Fibroblast of mammary gland (primary cell): ENCODE measurements around the gene NLRX1.
A peak's percentile ranks its signal among the peaks of the same experiment; 100 is the strongest.

Source experiments
- DNase-seq: peaks from one replicate; pipeline ENCODE4 v3.0.0-alpha.2; 2010; ENCODE audit warnings: low read depth
- H3K4me3 ChIP-seq: 2 replicates; pipeline ENCODE4 v1.5.1; 2011; ENCODE audit warnings: low read depth, mild to moderate bottlenecking, low read length, moderate library complexity; ENCODE audit not compliant: control insufficient read depth
- TF ChIP-seq, protein P1 (sequence below): conservative IDR thresholded peaks from 2 replicates; pipeline ENCODE4 v1.5.1; 2011; ENCODE audit warnings: low read depth, low read length, inconsistent platforms; ENCODE audit not compliant: control insufficient read depth, insufficient read depth

NLRX1 gene

DNA sequence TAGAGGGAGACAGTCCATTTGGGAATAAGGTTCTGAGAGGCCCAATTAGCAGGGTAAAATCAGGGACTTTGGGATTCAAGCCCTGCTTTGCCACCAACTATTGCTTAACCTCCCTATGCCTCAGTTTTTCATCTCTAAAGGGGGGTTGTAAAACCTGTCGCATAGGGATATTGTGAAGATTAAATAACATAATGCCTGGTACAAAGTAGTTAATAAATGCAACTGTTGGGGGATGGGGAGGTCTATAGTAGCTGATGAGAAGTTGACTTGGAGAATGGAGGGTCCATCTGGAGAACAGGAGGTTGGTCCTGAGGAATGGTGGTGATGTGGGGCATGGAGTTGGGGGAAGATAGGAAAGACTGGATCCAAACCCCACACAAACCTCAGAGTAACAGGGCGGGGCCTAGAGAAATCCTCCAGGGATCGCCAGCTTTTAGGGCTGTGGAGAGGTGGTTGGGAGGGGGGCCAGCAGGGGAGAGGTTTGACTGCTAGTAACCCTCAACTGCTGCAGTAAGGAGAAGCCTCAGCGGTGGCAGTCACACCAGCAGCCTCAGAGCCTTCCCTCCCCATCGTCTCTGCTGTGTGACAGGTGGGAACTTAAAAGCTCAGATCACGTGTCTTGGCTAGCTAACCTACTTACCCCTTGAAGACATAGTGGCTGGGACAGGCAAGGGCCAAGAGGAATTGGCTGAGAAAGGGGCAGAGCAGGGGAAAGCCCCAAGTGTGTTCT lies 20.8 kb upstream of the NLRX1 start:
- no peak overlapping the region for H3K4me3 ChIP-seq
- TF ChIP-seq, protein P1, sequence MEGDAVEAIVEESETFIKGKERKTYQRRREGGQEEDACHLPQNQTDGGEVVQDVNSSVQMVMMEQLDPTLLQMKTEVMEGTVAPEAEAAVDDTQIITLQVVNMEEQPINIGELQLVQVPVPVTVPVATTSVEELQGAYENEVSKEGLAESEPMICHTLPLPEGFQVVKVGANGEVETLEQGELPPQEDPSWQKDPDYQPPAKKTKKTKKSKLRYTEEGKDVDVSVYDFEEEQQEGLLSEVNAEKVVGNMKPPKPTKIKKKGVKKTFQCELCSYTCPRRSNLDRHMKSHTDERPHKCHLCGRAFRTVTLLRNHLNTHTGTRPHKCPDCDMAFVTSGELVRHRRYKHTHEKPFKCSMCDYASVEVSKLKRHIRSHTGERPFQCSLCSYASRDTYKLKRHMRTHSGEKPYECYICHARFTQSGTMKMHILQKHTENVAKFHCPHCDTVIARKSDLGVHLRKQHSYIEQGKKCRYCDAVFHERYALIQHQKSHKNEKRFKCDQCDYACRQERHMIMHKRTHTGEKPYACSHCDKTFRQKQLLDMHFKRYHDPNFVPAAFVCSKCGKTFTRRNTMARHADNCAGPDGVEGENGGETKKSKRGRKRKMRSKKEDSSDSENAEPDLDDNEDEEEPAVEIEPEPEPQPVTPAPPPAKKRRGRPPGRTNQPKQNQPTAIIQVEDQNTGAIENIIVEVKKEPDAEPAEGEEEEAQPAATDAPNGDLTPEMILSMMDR: no peak
- DNase-seq: no peak

DNA sequence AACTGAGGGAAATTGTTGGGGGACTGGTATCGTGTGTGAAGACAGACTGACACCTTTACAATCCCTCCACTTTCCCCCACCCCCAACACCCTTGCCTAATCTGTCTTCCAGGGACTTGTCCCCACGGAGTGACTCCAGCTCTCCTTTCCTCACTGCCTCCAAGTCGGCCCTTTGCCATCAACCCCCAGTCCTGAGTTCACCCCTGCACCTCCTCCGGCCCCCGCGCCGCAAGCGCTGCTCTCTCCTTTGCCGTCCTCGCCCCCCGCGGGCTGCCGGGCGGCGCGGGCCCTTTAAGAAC lies 19.9 kb upstream of the NLRX1 start:
- H3K4me3 ChIP-seq: peak overlapping the region; percentile 46
- TF ChIP-seq, protein P1: no peak
- no peak for DNase-seq

DNA sequence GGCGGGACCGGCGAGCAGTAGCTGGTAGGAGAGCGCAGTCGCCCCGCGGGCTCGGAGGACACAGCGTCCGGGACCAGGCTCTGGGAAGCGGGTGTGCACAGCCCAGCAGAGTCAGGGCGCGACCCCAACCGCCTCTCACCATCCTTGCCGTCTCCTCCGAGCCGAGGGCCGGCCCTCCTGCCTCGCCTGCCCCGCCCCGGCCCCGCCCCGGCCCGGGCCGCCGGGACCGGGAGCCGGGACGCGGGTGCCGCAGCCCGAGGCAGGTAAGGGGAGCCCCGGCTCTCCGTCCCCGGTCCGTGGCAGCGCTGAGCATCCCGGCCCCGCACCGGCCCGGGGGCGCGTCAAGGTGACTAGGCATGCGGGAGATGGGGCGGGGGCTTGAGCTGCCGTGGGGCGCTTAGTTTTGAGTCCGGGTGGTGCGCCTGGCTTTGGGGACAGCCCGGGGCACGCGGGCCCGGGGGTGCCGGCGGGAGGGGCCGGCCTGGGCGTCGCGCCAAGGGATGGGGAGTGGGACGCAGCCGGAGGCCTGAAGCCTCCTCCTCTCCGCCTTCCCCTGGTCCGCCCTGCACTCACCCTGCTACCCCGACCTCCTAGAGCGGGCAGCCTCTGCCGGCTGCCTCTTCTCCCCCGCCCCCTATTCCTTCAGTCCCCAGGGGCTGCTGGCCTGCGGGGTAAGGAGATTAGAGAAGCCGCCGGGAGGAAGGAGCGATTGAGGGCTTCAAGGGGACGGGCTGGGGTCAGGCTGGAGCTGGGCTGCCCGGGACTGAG lies 19.3 kb upstream of the NLRX1 start, which contains the start of gene ABCG4:
ABCG4 (plus strand) TSS at position 35 of the 768 bp plus-strand sequence. CDS start 914 bp downstream, outside the sequence.
- DNase-seq: no peak
- H3K4me3 ChIP-seq: peak within 1 kb of the TSS; percentile 46
- TF ChIP-seq, protein P1: no peak

DNA sequence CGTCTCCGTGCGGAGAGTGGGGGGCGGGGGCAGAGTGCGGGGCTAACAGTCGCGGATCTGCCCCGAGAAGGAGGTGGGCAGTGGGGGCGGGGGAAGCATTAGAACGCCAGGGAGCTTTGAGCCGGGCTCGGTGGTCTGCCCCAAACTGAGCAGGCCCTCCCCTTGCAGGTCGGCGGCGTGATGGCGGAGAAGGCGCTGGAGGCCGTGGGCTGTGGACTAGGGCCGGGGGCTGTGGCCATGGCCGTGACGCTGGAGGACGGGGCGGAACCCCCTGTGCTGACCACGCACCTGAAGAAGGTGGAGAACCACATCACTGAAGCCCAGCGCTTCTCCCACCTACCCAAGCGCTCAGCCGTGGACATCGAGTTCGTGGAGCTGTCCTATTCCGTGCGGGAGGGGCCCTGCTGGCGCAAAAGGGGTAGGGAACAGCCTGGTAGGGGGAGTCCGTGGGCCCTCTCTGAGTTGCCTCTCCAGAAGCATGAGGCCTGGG lies 18.7 kb upstream of the NLRX1 start:
- no peak for DNase-seq
- peak overlapping the region; percentile 46 for H3K4me3 ChIP-seq
- TF ChIP-seq, protein P1: no peak

DNA sequence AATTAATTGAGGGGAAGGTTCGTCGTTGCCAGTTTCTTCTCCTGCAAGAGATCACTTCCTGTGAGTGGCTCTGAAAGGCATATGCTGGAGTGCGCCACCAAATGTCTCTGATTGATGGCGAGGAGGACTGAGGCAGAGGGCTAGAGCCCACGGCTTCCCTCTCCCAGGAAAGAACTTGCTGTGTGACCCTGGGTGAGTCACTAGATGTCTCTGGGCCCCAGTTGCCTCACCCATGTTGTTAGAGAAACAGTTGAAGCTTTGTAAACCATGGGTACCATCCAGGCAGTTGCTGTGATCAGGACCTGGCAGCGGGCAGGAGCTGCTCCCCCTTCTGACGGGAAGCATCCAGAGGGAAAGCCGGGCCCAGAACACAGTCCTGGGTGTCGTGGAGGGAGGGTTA lies 16.5 kb upstream of the NLRX1 start:
- TF ChIP-seq, protein P1: no peak
- no peak for DNase-seq
- H3K4me3 ChIP-seq: no peak overlapping the region

DNA sequence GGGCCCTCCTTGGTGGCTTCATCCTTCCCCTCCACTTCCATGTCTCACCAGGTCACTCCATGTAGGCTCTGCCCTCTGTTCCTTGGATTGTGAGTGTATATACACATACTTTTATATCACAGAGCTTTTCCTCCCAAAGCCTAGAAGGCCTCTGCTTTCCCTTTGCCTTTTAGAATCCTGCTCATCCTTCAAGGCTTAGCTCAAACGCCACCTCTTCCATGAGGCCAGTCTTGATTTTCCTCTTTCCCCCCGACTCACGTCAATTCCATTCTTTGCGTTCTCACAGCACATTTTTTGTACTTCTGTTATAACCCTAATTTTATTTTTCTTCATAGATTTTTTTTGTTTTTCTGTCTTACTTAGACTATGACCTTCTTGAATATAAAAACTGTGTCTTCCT lies 15.9 kb upstream of the NLRX1 start:
- DNase-seq: no peak
- TF ChIP-seq, protein P1: no peak
- H3K4me3 ChIP-seq: no peak overlapping the region
